IMR-90 (cell line): ENCODE measurements around the gene MYBPHL. TPM values are rescaled to one million over a fixed set of nuclear protein-coding genes. Genes with fewer than 3 reads are reported as not detected.
A peak's percentile ranks its signal among the peaks of the same experiment; 100 is the strongest.
"Not testable (repeated sequence)": the region's sequence is repeated elsewhere in the genome, so short reads cannot be mapped to it uniquely, and the experiment has no call there.

Experiments used
- ATAC-seq: fragments of 200-7000 bp; cut with Tn5 transposase; 2 replicates; pipeline ENCODE4 v1.9.1; 2020; ENCODE audit warnings: low read depth, mild to moderate bottlenecking, moderate library complexity
- BruUV-seq: library from RNA; stranded (reverse); fragments of 400-500 nt; replicated peaks from 2 replicates; lab custom pipeline; 2021; lab: Mats Ljungman, UMichigan
- CTCF ChIA-PET: fragments of 300-600 bp; formaldehyde crosslinking; extraction: SDS; loops from one replicate; lab custom pipeline; 2021; ENCODE audit warnings: antibody characterized with exemption; lab: Yijun Ruan, JAX
- POLR2A ChIA-PET: fragments of 300-600 bp; sonication (Branson Sonifier 250); formaldehyde crosslinking; loops from one replicate; lab custom pipeline; 2022; ENCODE audit warnings: antibody characterized with exemption; ENCODE audit not compliant: unreplicated experiment; lab: Charles Lee
- DNase-seq: peaks from one replicate; pipeline ENCODE4 v3.0.0; 2013
- H2AFZ ChIP-seq: replicated peaks from 2 replicates; pipeline ENCODE3; 2013; ENCODE audit warnings: low read length, mild to moderate bottlenecking; ENCODE audit not compliant: poor library complexity
- H2AK5ac ChIP-seq: 2 replicates; pipeline ENCODE4 v1.6.1; 2013; ENCODE audit warnings: low read depth, low read length, inconsistent platforms
- H2AK9ac ChIP-seq: replicated peaks from 2 replicates; pipeline ENCODE3; 2013; ENCODE audit warnings: mild to moderate bottlenecking, low read depth, low read length, moderate library complexity; ENCODE audit not compliant: poor library complexity
- H2BK120ac ChIP-seq: 2 replicates; pipeline ENCODE4 v1.6.1; 2013; ENCODE audit warnings: low read depth, low read length, inconsistent platforms
- H2BK15ac ChIP-seq: 3 replicates; pipeline ENCODE4 v1.6.1; 2013; ENCODE audit warnings: low read depth, low read length, inconsistent platforms
- H2BK20ac ChIP-seq: 2 replicates; pipeline ENCODE4 v1.6.1; 2013; ENCODE audit warnings: low read depth, mild to moderate bottlenecking, inconsistent platforms, low read length, moderate library complexity
- H2BK5ac ChIP-seq: 2 replicates; pipeline ENCODE4 v1.6.1; 2013; ENCODE audit warnings: mild to moderate bottlenecking, low read depth, low read length, inconsistent platforms; ENCODE audit not compliant: poor library complexity, severe bottlenecking
- H3K14ac ChIP-seq: replicated peaks from 2 replicates; pipeline ENCODE4 v1.6.1; 2013; ENCODE audit warnings: low read depth, low read length, inconsistent platforms
- H3K18ac ChIP-seq: 2 replicates; pipeline ENCODE4 v1.6.1; 2013; ENCODE audit warnings: low read depth, low read length, control low read depth
- H3K23ac ChIP-seq: 2 replicates; pipeline ENCODE4 v1.6.1; 2013; ENCODE audit warnings: low read depth, low read length, inconsistent platforms
- H3K27ac ChIP-seq: 2 replicates; pipeline ENCODE4 v1.5.1; 2013; ENCODE audit warnings: mild to moderate bottlenecking, control low read depth, low read length; ENCODE audit not compliant: insufficient read depth
- H3K27me3 ChIP-seq: 2 replicates; pipeline ENCODE4 v1.6.1; 2013; ENCODE audit warnings: low read length; ENCODE audit not compliant: control insufficient read depth, insufficient read depth
- H3K36me3 ChIP-seq: 2 replicates; pipeline ENCODE4 v1.6.1; 2013; ENCODE audit warnings: low read length, mixed read lengths; ENCODE audit not compliant: control insufficient read depth, insufficient read depth
- H3K4ac ChIP-seq: 2 replicates; pipeline ENCODE4 v1.6.1; 2013; ENCODE audit warnings: low read depth, low read length, inconsistent platforms
- H3K4me1 ChIP-seq: 2 replicates; pipeline ENCODE4 v1.6.1; 2013; ENCODE audit warnings: low read length, mixed read lengths; ENCODE audit not compliant: control insufficient read depth, insufficient read depth
- H3K4me2 ChIP-seq: 2 replicates; pipeline ENCODE4 v1.6.1; 2013; ENCODE audit warnings: low read depth, mild to moderate bottlenecking, control low read depth, low read length, moderate library complexity
- H3K4me3 ChIP-seq: 2 replicates; pipeline ENCODE4 v1.5.1; 2013; ENCODE audit warnings: low read depth, mild to moderate bottlenecking, control low read depth, low read length, moderate library complexity; ENCODE audit not compliant: insufficient read depth
- H3K56ac ChIP-seq: 2 replicates; pipeline ENCODE4 v1.6.1; 2013; ENCODE audit warnings: low read length, inconsistent platforms; ENCODE audit not compliant: insufficient read depth; ENCODE audit errors: extremely low read depth
- H3K79me1 ChIP-seq, 2 experiments: 2 replicates each; pipeline ENCODE4 v1.6.1; 2013; ENCODE audit warnings: low read length in 2 of 2, inconsistent platforms in 1 of 2, low read depth in 1 of 2
- H3K9ac ChIP-seq: 2 replicates; pipeline ENCODE4 v1.6.1; 2013; ENCODE audit warnings: low read depth, low read length, control low read depth
- H3K9me1 ChIP-seq: 2 replicates; pipeline ENCODE4 v1.6.1; 2013; ENCODE audit warnings: low read length, inconsistent platforms; ENCODE audit not compliant: insufficient read depth
- H3K9me3 ChIP-seq: 2 replicates; pipeline ENCODE4 v1.6.1; 2013; ENCODE audit warnings: low read length; ENCODE audit not compliant: control insufficient read depth, insufficient read depth
- H4K20me1 ChIP-seq: 2 replicates; pipeline ENCODE4 v1.6.1; 2013; ENCODE audit warnings: low read length, inconsistent platforms; ENCODE audit not compliant: insufficient read depth
- H4K5ac ChIP-seq: 2 replicates; pipeline ENCODE4 v1.6.1; 2013; ENCODE audit warnings: mild to moderate bottlenecking, low read depth, low read length, control low read depth
- H4K8ac ChIP-seq, 2 experiments: 2 replicates each; pipeline ENCODE4 v1.6.1; 2013; ENCODE audit warnings: low read depth in 2 of 2, low read length in 2 of 2, control low read depth in 1 of 2, inconsistent platforms in 1 of 2
- H4K91ac ChIP-seq: 2 replicates; pipeline ENCODE4 v1.6.1; 2013; ENCODE audit warnings: low read depth, low read length, inconsistent platforms; ENCODE audit not compliant: insufficient read depth
- BHLHE40 ChIP-seq: fragments of 150-350 bp; IDR thresholded peaks from 2 replicates; pipeline ENCODE4 v1.6.1; 2016; ENCODE audit warnings: mild to moderate bottlenecking, low read depth, low read length
- POLR2A ChIP-seq: IDR thresholded peaks from 2 replicates; pipeline ENCODE4 v1.6.1; 2012; ENCODE audit warnings: mild to moderate bottlenecking, low read depth, low read length
- RFX5 ChIP-seq: IDR thresholded peaks from 2 replicates; pipeline ENCODE4 v1.8.0; 2012; ENCODE audit warnings: low read depth, mild to moderate bottlenecking, low read length, moderate library complexity
- WGBS, 2 experiments: methylation state at CpG; one replicate each; pipeline versions ENCODE4 v1.1.5 to v1.1.7; 2013; ENCODE audit warnings: missing lambda C conversion rate in 2 of 2; ENCODE audit not compliant: insufficient read length in 1 of 2; ENCODE audit errors: extremely low coverage in 2 of 2; 5-methylcytosine and 5-hydroxymethylcytosine counted together
- dilution Hi-C: fragments of 300-500 bp; cut with HindIII; formaldehyde crosslinking; loops from one replicate; pipeline ENCODE4 v1.14.3; 2018; ENCODE audit warnings: low sequenced_read_pairs; ENCODE audit not compliant: unreplicated experiment
- in situ Hi-C: fragments of 300-500 bp; cut with MboI; formaldehyde crosslinking; loops from 3 replicates; pipeline ENCODE4 v1.14.3; 2019; ENCODE audit warnings: low sequenced_read_pairs, inconsistent platforms, mixed read lengths
- intact Hi-C: fragments of 100-400 bp; cut with micrococcal nuclease; formaldehyde crosslinking; loops from 2 replicates; pipeline ENCODE4 v1.10.0; 2022
- polyA plus RNA-seq, 3 experiments: library from polyadenylated mRNA; depleted of rRNA; stranded (reverse); fragments of >200 nt; gene quantifications; 2 replicates each; pipeline ENCODE4 v1.2.3, GENCODE V29; 2012; ENCODE audit warnings: low replicate concordance in 1 of 3
- total RNA-seq: library from RNA; depleted of rRNA; stranded (reverse); fragments of >200 nt; gene quantifications from 2 replicates; pipeline ENCODE4 v1.2.3, GENCODE V29; 2012

Gene MYBPHL
- total and polyA plus RNA-seq, 2 of the 4 experiments (the other 2 are of a cell fraction) = 0.07 TPM; not detected in 1

- no peak for ATAC-seq
- no peak overlapping the region for H2BK20ac ChIP-seq
- CTCF ChIA-PET = interaction anchor here (1.0 to 1.1 kb wide), 2 partner anchors 25 to 31 kb away, joined by 3 to 4 read pairs; partner anchors contain the start of gene PSRC1
Observed at GRCh38 chr1:109307274-109308021, 637 bp upstream of the MYBPHL start.

GRCh38 chr1:109305991-109306390 lies 820 bp downstream of the MYBPHL start:
- H3K4ac ChIP-seq, H4K20me1 ChIP-seq, dilution Hi-C loops, H3K14ac ChIP-seq, H2BK20ac ChIP-seq, H3K4me3 ChIP-seq, H4K91ac ChIP-seq, H4K8ac ChIP-seq, BruUV-seq, in situ Hi-C loops, H3K18ac ChIP-seq, H3K27ac ChIP-seq, H2BK15ac ChIP-seq, intact Hi-C loops, H3K79me1 ChIP-seq, H2AK5ac ChIP-seq, H3K27me3 ChIP-seq, H3K4me2 ChIP-seq, H3K23ac ChIP-seq, ATAC-seq, DNase-seq, H2BK120ac ChIP-seq, H4K5ac ChIP-seq, H3K9ac ChIP-seq, H3K36me3 ChIP-seq, H3K9me3 ChIP-seq, POLR2A ChIA-PET, CTCF ChIA-PET, H2BK5ac ChIP-seq, H3K56ac ChIP-seq, H2AFZ ChIP-seq, H2AK9ac ChIP-seq: not testable (repeated sequence)
- WGBS, 2 experiments = 87% methylated on average over 3 of the region's 10 CpGs; no CpG with 5 or more reads in 1 of the 2 experiments
- Histone ChIP-seq H3K4me1 (peaks cover 17% of the 10 kb centered on the region), H3K9me1 (peaks cover 17% of the 10 kb centered on the region)

More at GRCh38 chr1:109307274-109308021, 637 bp upstream of the MYBPHL start:
- Histone ChIP-seq H3K27ac (no peak overlapping the region), H2AK5ac (peak overlapping the region; percentile 48; the same call in 1 of the 2 replicates), H3K79me1 (no peaks in the 10 kb centered on the region), H3K4ac (peak overlapping the region; percentile 46; the same call in 1 of the 2 replicates), H2BK120ac (0 out of 2 replicates have a peak overlapping the region, but pooled peaks have one; percentile 1), H3K23ac (no peak overlapping the region), H3K18ac (no peak overlapping the region), H2AK9ac (peak overlapping the region; percentile 7), H3K9ac (no peak overlapping the region), H4K8ac (no peak overlapping the region; a peak in 1 of 4 replicates), H4K91ac (peak overlapping the region; percentile 19; the same call in 1 of the 2 replicates), H3K27me3 (no peaks in the 10 kb centered on the region), H4K20me1 (peaks cover 3% of the 10 kb centered on the region; the same call in 1 of the 2 replicates), H2BK5ac (no peak overlapping the region), H3K9me3 (no peaks in the 10 kb centered on the region), H3K4me3 (no peak overlapping the region), H3K14ac (peak overlapping the region; percentile 30; the same call in 1 of the 2 replicates), H3K4me1 (peaks cover 17% of the 10 kb centered on the region), H3K36me3 (no peaks in the 10 kb centered on the region), H2BK15ac (peak overlapping the region; percentile 20; the same call in 1 of the 3 replicates), H4K5ac (no peak overlapping the region), H2AFZ (no peak overlapping the region), H3K9me1 (peaks cover 17% of the 10 kb centered on the region), H3K4me2 (no peak overlapping the region), H3K56ac (no peak overlapping the region)
- BruUV-seq = no TSS peak
- POLR2A ChIA-PET = no interaction called here
- TF ChIP-seq POLR2A (no peak), BHLHE40 (no peak), RFX5 (no peak)
- intact Hi-C loops (no loop called here), in situ Hi-C loops (no loop called here), dilution Hi-C loops (no loop called here)
- 75% methylated on average over 5 of the region's 14 CpGs; no CpG with 5 or more reads in 1 of the 2 experiments for WGBS, 2 experiments
- DNase-seq = no peak
